ENCODE data around the gene DUOXA1.

GRCh38 chr15:45130291-45131000, 767 bp upstream of the DUOXA1 start:
- TF ChIP-seq EZH2 (IDR thresholded peaks at IDR 0.05) (no peak), CTCF (IDR thresholded peaks at IDR 0.05) (no peak)
